ENCODE data around the gene CNN3. TPM values are rescaled to one million over a fixed set of nuclear protein-coding genes. Genes with fewer than 3 reads are reported as not detected.

CNN3 gene
- total and polyA plus RNA-seq, 2 of the 4 experiments (the other 2 are of a cell fraction): 249 to 552 TPM

GRCh38 chr1:94874423-94874822 is 52.5 kb downstream of the CNN3 start:
- ChIA-PET CTCF (interaction anchor here (0.6 kb wide), 1 partner anchor 15 kb away, joined by 3 read pairs; no protein-coding TSS in a partner anchor), POLR2A (ENCODE audit: unreplicated experiment) (interaction anchor here (0.8 kb wide), 1 partner anchor 9 kb away, joined by 5 read pairs; no protein-coding TSS in a partner anchor)
- Histone ChIP-seq H4K8ac (ENCODE audit: low read depth in 2 of 2, low read length in 2 of 2) (no peak overlapping the region), H3K4me3 (ENCODE audit: insufficient read depth, low read depth, low read length) (no peak overlapping the region), H3K14ac (replicated peaks; ENCODE audit: low read depth, low read length) (no peak overlapping the region), H3K9ac (ENCODE audit: low read depth, low read length) (no peak overlapping the region), H2AFZ (replicated peaks; ENCODE audit: low read length, poor library complexity) (no peak overlapping the region), H4K20me1 (ENCODE audit: insufficient read depth, low read length) (no peaks in the 10 kb centered on the region), H3K56ac (ENCODE audit: extremely low read depth, insufficient read depth, low read length) (no peak overlapping the region), H2BK5ac (ENCODE audit: low read depth, low read length, poor library complexity, severe bottlenecking) (no peak overlapping the region), H2BK15ac (ENCODE audit: low read depth, low read length) (no peak overlapping the region), H3K27me3 (ENCODE audit: control insufficient read depth, insufficient read depth, low read length) (no peaks in the 10 kb centered on the region), H3K4ac (ENCODE audit: low read depth, low read length) (peak overlapping the region; percentile 26; the same call in 1 of the 2 replicates), H2BK120ac (ENCODE audit: low read depth, low read length) (no peak overlapping the region), H3K18ac (ENCODE audit: low read depth, low read length) (no peak overlapping the region), H2BK20ac (ENCODE audit: low read depth, low read length) (no peak overlapping the region), H3K9me3 (ENCODE audit: control insufficient read depth, insufficient read depth, low read length) (no peaks in the 10 kb centered on the region), H3K27ac (ENCODE audit: insufficient read depth, low read length) (no peak overlapping the region), H3K23ac (ENCODE audit: low read depth, low read length) (no peak overlapping the region), H3K79me1 (ENCODE audit: low read depth in 1 of 2, low read length in 2 of 2) (no peaks in the 10 kb centered on the region), H3K4me1 (ENCODE audit: control insufficient read depth, insufficient read depth, low read length) (peaks cover 20% of the 10 kb centered on the region), H3K36me3 (ENCODE audit: control insufficient read depth, insufficient read depth, low read length) (no peaks in the 10 kb centered on the region), H3K4me2 (ENCODE audit: low read depth, low read length) (no peak overlapping the region), H2AK5ac (ENCODE audit: low read depth, low read length) (peak overlapping the region; percentile 5; the same call in 1 of the 2 replicates), H4K5ac (ENCODE audit: low read depth, low read length) (no peak overlapping the region), H3K9me1 (ENCODE audit: insufficient read depth, low read length) (0 out of 2 replicates have a peak, but pooled peaks cover 10% of the 10 kb centered on the region), H4K91ac (ENCODE audit: insufficient read depth, low read depth, low read length) (no peak overlapping the region), H2AK9ac (replicated peaks; ENCODE audit: low read depth, low read length, poor library complexity) (no peak overlapping the region)
- ATAC-seq (ENCODE audit: low read depth): no peak
- intact Hi-C loops (cut with micrococcal nuclease) (no loop called here), in situ Hi-C loops (cut with MboI; ENCODE audit: low sequenced_read_pairs) (no loop called here), dilution Hi-C loops (cut with HindIII; ENCODE audit: low sequenced_read_pairs, unreplicated experiment) (no loop called here)
- no TSS peak for BruUV-seq (replicated peaks)
- no peak for DNase-seq
- 100% methylated on average over 1 of the region's 6 CpGs; no CpG with 5 or more reads in 1 of the 2 experiments for WGBS, 2 experiments (ENCODE audit: extremely low coverage in 2 of 2, insufficient read length in 1 of 2)
- TF ChIP-seq USF2 (IDR thresholded peaks at IDR 0.05; ENCODE audit: low read depth, low read length) (no peak), RFX5 (IDR thresholded peaks at IDR 0.05; ENCODE audit: low read depth, low read length) (no peak), CTCF (conservative IDR thresholded peaks at IDR 0.05; ENCODE audit: low read depth, low read length) (no peak), FOS (IDR thresholded peaks at IDR 0.05; ENCODE audit: low read depth, low read length) (no peak), BHLHE40 (IDR thresholded peaks at IDR 0.05; ENCODE audit: low read depth, low read length) (no peak), MAFK (IDR thresholded peaks at IDR 0.05; ENCODE audit: low read depth, low read length) (no peak), CEBPB (IDR thresholded peaks at IDR 0.05; ENCODE audit: low read depth, low read length) (no peak), NFE2L2 (IDR thresholded peaks at IDR 0.05; ENCODE audit: low read depth, low read length) (no peak), RAD21 (IDR thresholded peaks at IDR 0.05; ENCODE audit: low read length) (no peak), POLR2A (IDR thresholded peaks at IDR 0.05; ENCODE audit: low read depth, low read length) (no peak), MAZ (IDR thresholded peaks at IDR 0.05; ENCODE audit: borderline replicate concordance, low read depth, low read length) (no peak), ELK1 (IDR thresholded peaks at IDR 0.05; ENCODE audit: borderline replicate concordance, low read depth, low read length) (no peak), RCOR1 (IDR thresholded peaks at IDR 0.05; ENCODE audit: insufficient replicate concordance, low read length) (no peak), MXI1 (IDR thresholded peaks at IDR 0.05; ENCODE audit: borderline replicate concordance, low read depth, low read length) (no peak), SMC3 (IDR thresholded peaks at IDR 0.05; ENCODE audit: low read depth, low read length) (no peak), CHD1 (IDR thresholded peaks at IDR 0.05; ENCODE audit: low read depth, low read length) (no peak)

Measured in IMR-90 (cell line).